Fibroblast of skin of abdomen (primary cell): ENCODE measurements around the gene NUP37. TPM values are rescaled to one million over a fixed set of nuclear protein-coding genes. Genes with fewer than 3 reads are reported as not detected.
"Not testable (repeated sequence)": the region's sequence is repeated elsewhere in the genome, so short reads cannot be mapped to it uniquely, and the experiment has no call there.

Experiments
- DNase-seq: peaks from one replicate; pipeline ENCODE4 v3.0.0-alpha.2; 2013
- polyA plus RNA-seq, 2 experiments: library from polyadenylated mRNA; unstranded; fragments of 120-200 nt; gene quantifications; one replicate each; pipeline ENCODE4 v1.2.1, GENCODE V29; 2013; ENCODE audit not compliant: insufficient read length in 2 of 2

NUP37 gene
- polyA plus RNA-seq (2013, experiment 1 of 2; ENCODE audit: insufficient read length) = 32.0 TPM
- 32.2 TPM for polyA plus RNA-seq (2013, experiment 2 of 2; ENCODE audit: insufficient read length)

GRCh38 chr12:102119674-102120563, at the start of gene NUP37, which contains the start of gene PARPBP:
NUP37 (minus strand) TSS chr12:102120114; CDS start chr12:102118518, 1,596 bp downstream.
PARPBP (plus strand) TSS chr12:102120183; CDS start chr12:102123889, 3,706 bp downstream.
- DNase-seq = peak; percentile 88

GRCh38 chr12:102167821-102168604, 48.1 kb upstream of the NUP37 start:
- DNase-seq = peak; percentile 4

- no peak for DNase-seq
These were observed 43.5 kb upstream of the NUP37 start for GRCh38 chr12:102163383-102163782.

- not testable (repeated sequence) for DNase-seq
These were observed 35.3 kb upstream of the NUP37 start for GRCh38 chr12:102155206-102155605.

GRCh38 chr12:102147062-102147587, 27.2 kb upstream of the NUP37 start:
- DNase-seq = not testable (repeated sequence)

- no peak for DNase-seq
These were observed 24.3 kb upstream of the NUP37 start for GRCh38 chr12:102144221-102144620.

- DNase-seq = not testable (repeated sequence)
These were observed 23.0 kb upstream of the NUP37 start for GRCh38 chr12:102142866-102143373.

GRCh38 chr12:102137619-102138018, 17.7 kb upstream of the NUP37 start:
- DNase-seq = not testable (repeated sequence)

GRCh38 chr12:102131442-102131841, 11.5 kb upstream of the NUP37 start:
- DNase-seq = not testable (repeated sequence)

GRCh38 chr12:102130720-102131119, 10.8 kb upstream of the NUP37 start:
- DNase-seq = not testable (repeated sequence)

GRCh38 chr12:102121328-102121727, 1.4 kb upstream of the NUP37 start:
- not testable (repeated sequence) for DNase-seq

GRCh38 chr12:102120886-102121285, 972 bp upstream of the NUP37 start:
- DNase-seq = peak; percentile 12

GRCh38 chr12:102120564-102120873, 605 bp upstream of the NUP37 start:
- DNase-seq = no peak

- DNase-seq = no peak
These were observed 1.0 kb downstream of the NUP37 start for GRCh38 chr12:102118874-102119273.

- no peak for DNase-seq
These were observed 3.5 kb downstream of the NUP37 start for GRCh38 chr12:102116392-102116791.

- DNase-seq = no peak
These were observed 5.7 kb downstream of the NUP37 start for GRCh38 chr12:102114212-102114611.

- no peak for DNase-seq
These were observed 9.1 kb downstream of the NUP37 start for GRCh38 chr12:102110782-102111181.

- DNase-seq = no peak
These were observed 11.9 kb downstream of the NUP37 start for GRCh38 chr12:102107970-102108369.

- DNase-seq = no peak
These were observed 13.0 kb downstream of the NUP37 start for GRCh38 chr12:102106905-102107304.

- no peak for DNase-seq
These were observed 23.1 kb downstream of the NUP37 start for GRCh38 chr12:102096855-102097254.

GRCh38 chr12:102095677-102096263, 24.1 kb downstream of the NUP37 start:
- DNase-seq = peak; percentile 24

GRCh38 chr12:102093319-102093718, 26.6 kb downstream of the NUP37 start:
- peak; percentile 32 for DNase-seq
